ENCODE measurements around the gene BCL7C. TPM values are rescaled to one million over a fixed set of nuclear protein-coding genes. Genes with fewer than 3 reads are reported as not detected.

Gene BCL7C
- total RNA-seq, 2 experiments from 2014 or later = 21.8 to 23.6 TPM

GRCh38 chr16:30918614-30919013 lies 24.7 kb upstream of the BCL7C start:
- no peak for DNase-seq
- TF ChIP-seq, protein P1, sequence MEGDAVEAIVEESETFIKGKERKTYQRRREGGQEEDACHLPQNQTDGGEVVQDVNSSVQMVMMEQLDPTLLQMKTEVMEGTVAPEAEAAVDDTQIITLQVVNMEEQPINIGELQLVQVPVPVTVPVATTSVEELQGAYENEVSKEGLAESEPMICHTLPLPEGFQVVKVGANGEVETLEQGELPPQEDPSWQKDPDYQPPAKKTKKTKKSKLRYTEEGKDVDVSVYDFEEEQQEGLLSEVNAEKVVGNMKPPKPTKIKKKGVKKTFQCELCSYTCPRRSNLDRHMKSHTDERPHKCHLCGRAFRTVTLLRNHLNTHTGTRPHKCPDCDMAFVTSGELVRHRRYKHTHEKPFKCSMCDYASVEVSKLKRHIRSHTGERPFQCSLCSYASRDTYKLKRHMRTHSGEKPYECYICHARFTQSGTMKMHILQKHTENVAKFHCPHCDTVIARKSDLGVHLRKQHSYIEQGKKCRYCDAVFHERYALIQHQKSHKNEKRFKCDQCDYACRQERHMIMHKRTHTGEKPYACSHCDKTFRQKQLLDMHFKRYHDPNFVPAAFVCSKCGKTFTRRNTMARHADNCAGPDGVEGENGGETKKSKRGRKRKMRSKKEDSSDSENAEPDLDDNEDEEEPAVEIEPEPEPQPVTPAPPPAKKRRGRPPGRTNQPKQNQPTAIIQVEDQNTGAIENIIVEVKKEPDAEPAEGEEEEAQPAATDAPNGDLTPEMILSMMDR (IDR thresholded peaks at IDR 0.05) = no peak
- ATAC-seq = no peak
- Mint-ChIP-seq H3K27ac (no peak overlapping the region), H3K4me3 (no peak overlapping the region), H3K27me3 (no peaks in the 10 kb centered on the region), H3K36me3 (ENCODE audit: low read depth) (no peaks in the 10 kb centered on the region), H3K4me1 (ENCODE audit: low read depth) (peaks cover 11% of the 10 kb centered on the region), H3K9me3 (no peaks in the 10 kb centered on the region)
- intact Hi-C loops (cut with micrococcal nuclease) = no loop called here
- POLR2A ChIA-PET = no interaction called here
- CTCF ChIA-PET = interaction anchor here (0.9 to 6.6 kb wide), 2 partner anchors 24 to 74 kb away, joined by 3 to 82 read pairs; no protein-coding TSS in a partner anchor

- ATAC-seq = no peak
- Mint-ChIP-seq H3K27ac (no peak overlapping the region), H3K36me3 (ENCODE audit: low read depth) (no peaks in the 10 kb centered on the region), H3K27me3 (no peaks in the 10 kb centered on the region), H3K4me1 (ENCODE audit: low read depth) (no peaks in the 10 kb centered on the region), H3K9me3 (no peaks in the 10 kb centered on the region), H3K4me3 (no peak overlapping the region)
- ChIA-PET CTCF (interaction anchor here (1.7 to 2.9 kb wide), 4 partner anchors 10 to 70 kb away, joined by 5 to 20 read pairs (median 10); no protein-coding TSS in a partner anchor), POLR2A (interaction anchor here (1.3 kb wide), 1 partner anchor 18 kb away, joined by 3 read pairs; the partner anchor contains the start of gene CTF1)
- TF ChIP-seq, protein P1 (IDR thresholded peaks at IDR 0.05) = no peak
- intact Hi-C loops (cut with micrococcal nuclease) = no loop called here
- no peak for DNase-seq
Observed at GRCh38 chr16:30914830-30915229, 21.0 kb upstream of the BCL7C start.

GRCh38 chr16:30912794-30913412 lies 19.0 kb upstream of the BCL7C start:
- no peaks in the 10 kb centered on the region for H3K27me3 Mint-ChIP-seq
- CTCF ChIA-PET = interaction anchor here (1.1 to 2.9 kb wide), 5 partner anchors 8 to 68 kb away, joined by 3 to 20 read pairs (median 6); no protein-coding TSS in a partner anchor
- intact Hi-C loops (cut with micrococcal nuclease) = no loop called here
- TF ChIP-seq, protein P1 (IDR thresholded peaks at IDR 0.05) = no peak
- H3K27ac Mint-ChIP-seq = no peak overlapping the region
- H3K4me3 Mint-ChIP-seq = no peak overlapping the region
- no peaks in the 10 kb centered on the region for H3K9me3 Mint-ChIP-seq
- POLR2A ChIA-PET = interaction anchor here (1.5 kb wide), 1 partner anchor 68 kb away, joined by 3 read pairs; no protein-coding TSS in a partner anchor
- DNase-seq (no peak), ATAC-seq (no peak)
- H3K36me3 Mint-ChIP-seq (ENCODE audit: low read depth) = no peaks in the 10 kb centered on the region
- peaks cover under 1% of the 10 kb centered on the region for H3K4me1 Mint-ChIP-seq (ENCODE audit: low read depth)

GRCh38 chr16:30910427-30911029 lies 16.7 kb upstream of the BCL7C start:
- ATAC-seq = no peak
- POLR2A ChIA-PET = interaction anchor here (0.5 to 0.9 kb wide), 2 partner anchors 118 to 270 kb away, joined by 3 read pairs; partner anchors contain the start of gene FUS
- Mint-ChIP-seq H3K9me3 (no peaks in the 10 kb centered on the region), H3K4me3 (no peak overlapping the region), H3K27me3 (no peaks in the 10 kb centered on the region), H3K36me3 (ENCODE audit: low read depth) (no peaks in the 10 kb centered on the region), H3K27ac (no peak overlapping the region), H3K4me1 (ENCODE audit: low read depth) (peaks cover 8% of the 10 kb centered on the region)
- CTCF ChIA-PET = interaction anchor here (1.2 to 1.5 kb wide), 2 partner anchors 31 to 66 kb away, joined by 3 to 5 read pairs; no protein-coding TSS in a partner anchor
- intact Hi-C loops (cut with micrococcal nuclease) = no loop called here
- no peak for DNase-seq
- TF ChIP-seq, protein P1 (IDR thresholded peaks at IDR 0.05) = no peak

- Mint-ChIP-seq H3K4me1 (ENCODE audit: low read depth) (peaks cover 21% of the 10 kb centered on the region), H3K4me3 (no peak overlapping the region), H3K27me3 (no peaks in the 10 kb centered on the region), H3K36me3 (ENCODE audit: low read depth) (peaks cover 4% of the 10 kb centered on the region), H3K27ac (no peak overlapping the region), H3K9me3 (peaks cover 3% of the 10 kb centered on the region)
- POLR2A ChIA-PET = interaction anchor here (0.7 to 1.0 kb wide), 3 partner anchors 62 to 107 kb away, joined by 3 read pairs; no protein-coding TSS in a partner anchor
- intact Hi-C loops (cut with micrococcal nuclease) = no loop called here
- TF ChIP-seq, protein P1 (IDR thresholded peaks at IDR 0.05) = no peak
- no peak for ATAC-seq
- no peak for DNase-seq
- CTCF ChIA-PET = interaction anchor here (4.9 kb wide), 1 partner anchor 62 kb away, joined by 24 read pairs; no protein-coding TSS in a partner anchor
Observed at GRCh38 chr16:30907064-30907463, 13.2 kb upstream of the BCL7C start.

Measured in activated CD8-positive, alpha-beta T cell treated with anti-CD3 and anti-CD28 coated beads for 36 hours (primary cell).